SIG-M5 treated with dmso at 0.1 percent for 504 hours (cell line): ENCODE measurements around the gene RERE.

Source experiments
- DNase-seq: peaks from one replicate; lab custom pipeline; 2025; ENCODE audit not compliant: unreplicated experiment; lab: John Stamatoyannopoulos, UW

The RERE gene

DNA sequence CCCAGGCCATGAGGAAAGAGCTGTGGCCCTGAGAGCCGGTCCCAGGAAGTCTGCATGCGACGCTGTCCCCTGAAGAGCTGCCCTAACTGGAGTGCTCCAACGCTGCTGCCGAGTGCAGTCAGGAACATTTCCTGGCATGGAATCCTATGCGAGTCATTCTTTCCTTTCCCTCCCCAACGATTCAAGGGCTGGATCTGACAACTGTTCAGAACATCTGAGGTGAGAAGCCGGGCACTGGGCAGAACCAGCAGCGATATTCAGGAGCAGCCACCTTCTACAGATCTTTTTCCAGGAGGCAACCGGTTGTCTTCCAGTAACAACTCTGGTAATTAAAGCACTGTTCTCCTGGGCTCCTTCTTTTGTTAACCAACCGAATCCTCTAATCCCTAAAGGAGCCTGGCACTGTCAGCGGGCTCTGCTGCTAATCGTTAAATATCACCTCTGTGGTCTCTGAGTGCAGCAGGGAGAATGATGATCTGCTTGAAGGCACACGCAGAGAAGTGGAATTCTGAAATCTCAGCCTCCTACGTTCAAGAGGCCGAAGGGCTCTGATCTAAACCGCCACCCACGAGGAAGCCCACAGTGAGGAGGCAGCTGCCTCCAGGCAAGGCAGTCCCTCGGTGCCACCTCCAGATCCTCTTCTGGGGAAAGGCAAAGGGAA lies 443.7 kb downstream of the RERE start:
- DNase-seq, result no peak

DNA sequence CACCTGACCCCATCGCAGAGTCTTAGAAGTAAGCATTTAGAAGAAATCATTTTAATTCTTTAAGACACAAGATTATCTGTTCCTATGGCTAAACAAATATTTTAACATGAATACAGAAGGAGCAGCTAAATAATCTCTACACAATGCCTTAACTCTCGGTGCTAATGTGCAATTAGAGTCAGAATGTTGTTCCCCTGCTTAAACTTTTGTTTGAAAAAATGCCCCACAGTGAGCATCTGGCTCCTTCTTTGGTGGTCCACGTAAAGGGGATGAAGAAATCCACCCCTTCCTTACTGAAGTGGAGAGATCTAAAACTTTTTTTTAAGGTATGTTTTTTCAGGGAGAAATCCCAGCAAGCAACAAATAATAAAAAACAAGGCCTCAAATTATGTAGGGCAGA lies 444.3 kb downstream of the RERE start:
- no peak for DNase-seq

DNA sequence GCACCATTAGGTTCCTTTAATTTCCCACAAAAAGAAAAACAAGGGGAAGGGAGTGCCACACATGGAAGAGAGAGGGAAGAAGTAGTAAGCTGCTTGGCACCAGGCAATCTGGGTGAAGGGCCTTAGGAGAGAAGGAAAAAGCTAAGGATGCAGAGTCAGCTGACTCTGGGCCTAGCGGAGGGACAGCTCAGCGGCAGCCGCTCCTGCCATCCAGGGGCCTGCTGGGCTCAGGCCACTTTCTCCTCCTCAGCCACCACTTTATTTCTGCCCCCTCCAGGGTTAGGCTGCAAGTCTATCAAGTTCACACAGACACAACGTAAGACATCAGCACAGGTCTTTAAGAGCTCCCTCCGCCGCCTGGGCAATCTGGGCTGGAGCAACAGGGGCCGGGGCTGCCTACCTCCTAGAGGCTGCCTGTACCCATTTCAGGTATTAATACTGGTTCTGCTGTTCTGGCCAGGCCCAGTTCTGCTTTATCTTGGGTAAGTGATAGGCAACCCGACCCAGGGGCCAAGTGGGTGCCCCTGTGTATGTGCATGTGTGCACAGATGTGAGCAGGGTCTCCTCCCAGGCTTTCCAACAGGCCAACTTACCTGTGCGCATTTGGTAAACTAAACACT lies 446.0 kb downstream of the RERE start:
- DNase-seq, result no peak

DNA sequence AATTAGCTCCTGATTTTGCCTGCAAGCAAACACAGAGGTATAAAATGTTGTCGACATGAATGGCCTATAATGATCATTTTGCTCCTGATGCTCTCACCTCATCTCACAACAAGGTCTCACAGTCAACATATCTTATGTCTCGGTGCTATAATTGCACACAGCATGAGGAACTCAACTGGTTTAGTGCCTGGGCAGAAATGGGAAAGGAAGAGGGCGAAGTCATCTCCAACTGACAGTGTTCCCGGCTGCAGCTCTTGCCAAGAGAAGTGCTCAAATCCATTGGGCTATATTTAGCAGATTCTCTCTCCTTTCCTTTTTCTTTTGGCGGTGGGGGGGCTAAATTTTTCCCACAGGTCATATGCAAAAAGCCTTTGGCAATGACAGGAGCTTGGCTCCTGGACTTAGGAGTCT lies 446.5 kb downstream of the RERE start:
- no peak for DNase-seq

DNA sequence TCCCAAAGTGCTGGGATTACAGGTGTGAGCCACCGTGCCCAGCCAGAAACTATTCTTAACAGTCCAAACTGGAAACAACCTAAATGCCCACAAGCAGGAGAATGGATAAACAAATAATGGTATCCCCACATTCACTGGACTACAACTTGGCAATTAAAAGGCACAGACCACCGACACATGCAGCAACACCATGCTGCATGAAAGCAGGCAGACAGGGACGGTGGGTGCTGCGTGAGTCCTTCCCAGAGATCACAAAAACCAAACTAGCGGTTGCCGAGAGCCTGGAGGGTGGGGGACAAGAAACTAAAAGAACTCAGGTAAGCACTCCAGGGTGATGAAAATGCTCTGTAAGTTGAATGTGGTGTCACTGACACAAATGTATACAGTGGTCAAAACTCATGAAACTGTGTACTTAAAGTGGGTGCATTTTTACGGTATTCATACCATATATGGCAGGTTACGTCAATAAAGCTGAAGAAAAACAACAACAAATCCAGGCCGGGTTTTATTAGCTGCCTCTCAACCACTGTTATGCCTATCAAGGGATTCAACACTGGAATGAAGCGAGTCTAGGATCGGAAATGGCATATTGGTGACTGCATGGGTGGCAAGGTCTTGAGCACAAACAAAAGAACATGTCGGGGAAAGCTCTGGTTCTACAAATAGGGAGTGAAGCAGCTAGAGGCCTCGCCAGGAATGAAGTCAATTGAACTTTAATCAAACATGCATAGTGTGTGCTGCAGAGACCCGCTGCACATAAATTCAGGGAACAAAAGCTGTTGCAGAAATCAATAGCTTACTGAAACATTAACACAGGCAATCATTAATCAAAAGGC lies 447.2 kb downstream of the RERE start:
- no peak for DNase-seq

DNA sequence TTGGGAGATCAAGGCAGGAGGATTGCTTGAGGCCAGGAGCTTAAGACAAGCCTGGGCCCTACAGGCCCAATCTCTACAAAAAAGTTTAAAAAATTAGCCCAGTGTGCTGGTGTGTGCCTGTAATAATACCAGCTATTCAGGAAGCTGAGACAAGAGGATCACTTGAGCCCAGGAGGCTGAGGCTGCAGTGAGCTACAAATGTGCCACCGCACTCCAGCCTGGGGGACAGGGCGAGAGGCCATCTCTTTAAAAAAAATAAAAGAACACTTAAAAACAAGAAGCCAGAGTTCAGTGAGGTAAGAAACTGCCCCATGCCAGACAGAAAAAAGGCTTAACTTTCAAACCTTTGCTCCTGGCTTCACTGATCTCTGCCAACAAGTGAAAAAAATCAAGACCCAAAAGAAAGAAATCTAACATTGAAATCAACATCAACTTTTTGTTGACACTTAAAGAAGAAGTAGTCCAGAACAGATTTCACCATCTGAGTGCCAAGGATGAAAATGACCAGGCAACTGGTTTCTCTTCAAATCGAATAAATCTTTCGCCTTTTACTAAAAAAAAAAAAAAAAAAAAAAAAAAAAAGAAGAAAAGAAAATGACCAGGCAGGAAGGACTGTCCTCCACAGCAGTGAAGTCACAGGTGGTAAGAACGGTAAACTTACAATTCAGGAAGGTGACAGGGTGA lies 448.3 kb downstream of the RERE start:
- DNase-seq, result no peak

DNA sequence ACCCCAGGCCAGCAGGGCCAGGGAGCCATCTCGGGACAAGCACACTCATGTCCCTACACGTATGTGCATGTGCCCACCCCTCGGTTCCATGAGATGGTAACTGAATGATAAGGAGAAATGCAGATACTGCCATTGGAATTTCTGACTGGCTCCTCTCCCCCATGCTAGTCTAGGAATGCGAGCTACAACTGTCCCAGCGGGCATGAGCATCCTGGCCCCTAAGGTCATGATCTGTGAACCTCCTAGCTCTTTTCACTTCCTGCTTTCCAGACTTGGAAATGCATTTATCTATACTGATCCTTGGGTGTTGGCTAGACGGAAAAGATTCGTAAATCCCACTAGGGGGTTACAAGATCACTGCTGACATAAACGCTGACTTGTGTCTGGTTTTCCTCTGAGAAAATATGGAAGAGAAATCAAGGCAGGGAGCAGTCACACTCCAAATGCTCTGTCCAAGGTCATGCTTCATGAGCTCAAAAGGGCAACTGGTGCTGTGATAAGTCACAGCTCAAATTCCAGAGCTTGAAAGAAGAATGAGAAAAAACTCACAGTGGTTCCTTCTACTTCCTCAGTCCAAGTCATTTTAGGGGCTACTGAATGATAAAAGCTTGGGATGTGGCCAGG lies 449.8 kb downstream of the RERE start:
- DNase-seq, result no peak

DNA sequence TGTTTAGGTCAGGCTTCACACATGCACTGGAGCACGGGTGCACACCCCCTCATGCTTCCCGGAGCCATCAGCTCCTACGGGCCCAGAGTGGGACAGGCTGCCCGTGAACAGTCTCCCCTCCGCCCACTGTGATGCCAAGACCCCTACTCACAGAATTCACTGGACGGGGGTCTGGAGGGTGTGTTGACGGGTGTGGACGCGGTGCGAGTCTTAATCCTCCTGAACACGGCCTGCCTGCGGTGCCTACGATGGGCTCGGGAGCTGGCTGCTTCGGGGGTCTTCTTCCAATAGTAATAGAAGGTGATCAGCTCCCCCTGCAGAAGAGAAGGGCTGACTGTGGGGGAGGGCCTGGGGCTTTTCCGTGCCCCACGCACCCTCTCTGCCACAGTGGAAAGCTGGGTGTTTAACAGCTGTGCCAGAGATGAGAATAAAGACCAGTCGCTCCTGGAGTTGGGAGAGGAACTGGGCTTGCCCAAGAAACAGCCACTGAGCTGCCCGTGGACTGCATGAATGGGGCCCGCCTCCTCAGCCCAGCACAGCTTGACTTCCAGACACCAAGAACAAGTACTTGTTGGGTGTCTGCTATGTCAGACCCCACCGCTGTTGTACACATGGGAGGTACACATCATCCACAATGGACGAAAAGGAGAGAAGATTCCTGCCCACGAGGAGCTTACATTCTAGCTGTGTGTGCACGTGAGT lies 451.6 kb downstream of the RERE start:
- no peak for DNase-seq

DNA sequence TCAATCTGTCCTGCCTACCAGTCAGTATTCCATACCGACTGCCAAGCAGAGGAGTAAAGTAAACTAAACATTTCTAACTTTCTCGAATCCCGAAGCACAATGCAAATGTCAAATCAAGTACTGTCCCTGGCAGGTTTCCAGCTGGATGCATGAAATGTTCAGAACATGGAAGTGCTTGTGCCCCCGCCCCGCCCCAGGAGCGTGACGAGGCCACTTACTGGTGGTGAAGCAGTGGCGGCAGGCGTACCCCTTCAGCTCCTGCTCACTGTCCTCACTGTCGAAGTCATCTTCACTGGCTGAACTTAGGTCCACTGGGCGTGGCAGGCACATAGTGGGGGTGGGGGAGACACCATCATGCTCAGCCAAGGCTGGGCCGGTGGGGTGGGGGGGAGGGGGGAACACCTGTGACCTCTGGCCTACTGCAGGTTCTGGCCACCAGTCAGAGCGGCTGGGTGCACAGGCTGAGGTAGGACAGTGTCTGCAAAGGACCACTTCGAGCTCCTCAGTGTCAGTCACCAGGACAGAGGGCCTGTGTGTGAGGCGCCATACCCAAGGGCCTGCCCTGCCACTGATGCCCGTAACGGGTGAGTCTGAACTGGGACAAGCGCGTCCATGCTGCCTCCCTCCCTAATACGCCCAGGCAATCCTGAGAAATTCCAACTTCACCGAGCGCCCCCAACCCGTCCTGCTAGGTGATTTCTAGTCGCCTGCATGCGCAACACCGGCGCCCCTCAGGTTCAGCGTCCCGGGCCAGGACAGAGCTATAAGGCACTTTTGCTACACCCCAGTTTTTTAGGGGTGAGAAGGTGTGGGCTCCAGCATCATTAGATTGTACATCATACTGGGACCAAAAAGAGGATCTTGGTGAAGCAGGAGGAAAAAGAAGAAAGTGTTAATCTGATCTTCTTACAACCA lies 452.7 kb downstream of the RERE start:
- DNase-seq, result no peak

DNA sequence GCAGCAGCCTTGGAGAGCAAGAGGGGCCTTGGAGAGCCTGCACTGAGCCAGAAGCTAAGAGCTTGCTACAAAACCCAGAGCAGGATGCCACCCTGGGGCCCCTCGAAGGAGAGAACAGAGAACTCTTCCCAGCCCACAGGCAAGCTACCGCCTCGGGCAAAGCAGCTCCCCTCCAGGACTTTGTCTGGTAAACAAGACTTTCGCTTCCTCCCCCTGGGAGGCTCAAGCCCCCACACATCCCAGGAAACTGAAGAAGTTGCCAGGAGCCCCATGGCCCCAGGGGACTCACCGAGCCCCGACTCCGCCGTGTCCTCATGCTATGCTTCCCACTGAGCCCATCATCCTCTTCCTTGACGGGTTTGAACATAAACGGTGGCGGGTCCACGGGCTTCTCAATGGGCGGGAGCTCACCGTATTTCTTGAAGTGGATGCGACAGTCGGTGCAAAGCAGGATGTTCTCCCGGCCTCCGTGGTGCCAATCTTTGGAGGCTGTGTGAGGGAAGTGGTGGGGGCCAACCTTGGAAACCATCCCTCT lies 453.6 kb downstream of the RERE start:
- DNase-seq, result no peak

DNA sequence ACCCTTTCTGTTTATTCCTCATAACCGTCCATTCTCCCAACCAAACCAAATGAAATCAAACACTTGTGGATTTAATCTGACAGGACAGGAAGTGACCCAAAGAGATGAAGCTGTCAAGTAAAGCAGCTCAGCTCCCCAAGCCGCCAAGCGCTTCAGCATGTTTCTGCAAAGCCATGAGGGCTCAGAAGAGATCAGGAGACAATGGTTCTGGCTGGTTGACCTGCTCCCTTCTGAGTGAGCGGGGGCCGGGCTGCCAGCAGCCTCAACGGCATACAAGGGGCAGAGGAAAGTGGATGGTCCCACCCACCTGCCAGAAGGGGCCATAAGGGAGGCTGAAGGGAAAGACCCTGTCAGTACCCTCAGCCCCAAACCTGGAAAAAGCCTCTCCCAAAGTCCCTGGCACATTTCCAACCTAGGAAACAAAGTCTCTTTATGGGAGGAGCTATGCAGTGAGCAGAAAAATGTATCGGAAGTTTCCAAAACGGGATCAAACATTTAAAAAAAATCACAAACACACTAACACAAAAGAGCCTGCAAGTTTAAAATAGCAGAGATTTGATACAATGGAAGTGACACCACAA lies 454.2 kb downstream of the RERE start:
- DNase-seq, result no peak

DNA sequence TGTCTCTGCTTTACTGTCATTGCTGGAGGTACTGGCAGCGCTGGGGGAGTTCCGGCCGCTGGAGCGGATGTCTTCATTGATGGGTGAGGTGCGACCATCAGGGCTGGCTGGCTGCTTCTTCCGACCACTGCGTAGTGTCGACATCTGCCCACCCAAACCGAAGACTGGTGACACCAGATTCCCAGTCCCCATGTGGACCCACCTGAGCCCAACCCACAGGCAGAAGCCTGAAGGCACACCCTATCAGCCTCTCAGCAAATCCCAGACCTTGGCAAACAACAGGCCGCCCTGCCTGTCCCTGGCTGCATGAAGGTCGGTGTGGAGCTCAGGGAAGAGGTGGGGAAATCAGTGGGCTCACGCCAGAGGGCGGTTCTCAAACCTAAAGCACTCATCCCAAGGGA lies 454.7 kb downstream of the RERE start:
- no peak for DNase-seq

DNA sequence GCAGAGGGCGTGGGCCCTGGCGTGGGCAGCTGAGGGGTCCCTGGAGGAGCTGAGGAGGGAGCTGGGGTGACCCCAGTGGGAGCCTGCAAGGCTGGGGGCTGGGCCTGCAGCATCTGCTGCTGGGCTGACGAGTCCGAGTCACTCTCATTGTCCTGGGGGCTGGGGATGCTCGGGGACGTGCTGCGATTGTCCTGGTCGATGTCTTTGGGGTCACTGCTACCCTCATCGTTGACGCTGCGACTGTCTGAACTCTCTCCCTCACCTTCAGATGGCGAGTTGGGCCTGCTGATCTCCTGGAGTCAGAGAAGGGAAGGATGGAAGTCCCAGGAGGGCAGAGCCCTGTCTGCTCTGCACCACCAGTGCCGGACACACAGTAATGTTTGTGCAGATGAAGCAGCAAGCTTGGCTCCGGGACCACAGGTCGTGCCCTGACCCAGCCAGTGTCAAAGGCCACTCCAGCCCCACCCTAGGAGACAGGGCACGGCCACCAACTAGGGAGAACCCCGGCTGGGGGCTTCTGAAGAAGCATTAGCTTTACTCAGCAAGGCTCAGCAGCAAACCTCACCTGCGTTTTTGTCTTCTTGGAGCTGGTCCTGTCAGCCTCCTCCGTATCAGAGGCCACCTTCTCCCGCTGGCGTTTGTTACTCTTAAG lies 456.1 kb downstream of the RERE start:
- DNase-seq, result no peak

DNA sequence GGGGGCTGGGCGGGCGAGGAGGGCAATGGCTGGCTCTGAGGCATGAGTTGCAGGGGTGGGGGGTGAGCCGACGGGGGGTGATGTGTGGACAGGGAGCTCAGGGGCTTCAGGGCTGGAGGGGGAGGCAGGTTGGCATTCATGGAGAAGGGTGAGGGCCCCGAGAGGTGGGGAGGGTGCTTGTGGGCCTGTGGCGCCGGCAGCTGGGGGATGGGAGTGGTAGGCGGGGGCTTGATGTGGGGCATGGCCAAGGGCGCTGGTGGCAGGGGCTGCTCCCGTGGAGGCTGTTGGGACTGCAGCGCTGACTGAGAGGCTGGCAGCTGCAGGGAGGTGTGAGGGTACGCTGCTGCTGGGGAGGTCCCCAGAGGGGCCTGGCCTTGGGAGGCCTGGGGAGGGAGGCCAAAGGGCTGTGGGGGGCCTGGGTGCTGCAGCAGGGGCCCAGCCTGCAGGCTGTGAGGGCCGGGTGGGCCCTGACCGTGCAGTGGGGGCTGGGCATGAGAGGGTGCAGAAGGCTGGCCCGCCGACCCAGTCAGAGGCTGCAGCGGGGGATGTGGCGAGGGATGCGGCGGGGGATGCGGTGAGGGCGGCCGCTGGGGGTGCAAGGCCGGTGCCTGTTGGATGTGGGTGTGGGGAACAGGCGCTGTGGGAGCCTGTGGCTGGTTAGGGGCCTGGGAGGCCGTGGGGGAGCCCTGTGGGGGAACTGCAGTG lies 456.8 kb downstream of the RERE start:
- DNase-seq, result no peak

DNA sequence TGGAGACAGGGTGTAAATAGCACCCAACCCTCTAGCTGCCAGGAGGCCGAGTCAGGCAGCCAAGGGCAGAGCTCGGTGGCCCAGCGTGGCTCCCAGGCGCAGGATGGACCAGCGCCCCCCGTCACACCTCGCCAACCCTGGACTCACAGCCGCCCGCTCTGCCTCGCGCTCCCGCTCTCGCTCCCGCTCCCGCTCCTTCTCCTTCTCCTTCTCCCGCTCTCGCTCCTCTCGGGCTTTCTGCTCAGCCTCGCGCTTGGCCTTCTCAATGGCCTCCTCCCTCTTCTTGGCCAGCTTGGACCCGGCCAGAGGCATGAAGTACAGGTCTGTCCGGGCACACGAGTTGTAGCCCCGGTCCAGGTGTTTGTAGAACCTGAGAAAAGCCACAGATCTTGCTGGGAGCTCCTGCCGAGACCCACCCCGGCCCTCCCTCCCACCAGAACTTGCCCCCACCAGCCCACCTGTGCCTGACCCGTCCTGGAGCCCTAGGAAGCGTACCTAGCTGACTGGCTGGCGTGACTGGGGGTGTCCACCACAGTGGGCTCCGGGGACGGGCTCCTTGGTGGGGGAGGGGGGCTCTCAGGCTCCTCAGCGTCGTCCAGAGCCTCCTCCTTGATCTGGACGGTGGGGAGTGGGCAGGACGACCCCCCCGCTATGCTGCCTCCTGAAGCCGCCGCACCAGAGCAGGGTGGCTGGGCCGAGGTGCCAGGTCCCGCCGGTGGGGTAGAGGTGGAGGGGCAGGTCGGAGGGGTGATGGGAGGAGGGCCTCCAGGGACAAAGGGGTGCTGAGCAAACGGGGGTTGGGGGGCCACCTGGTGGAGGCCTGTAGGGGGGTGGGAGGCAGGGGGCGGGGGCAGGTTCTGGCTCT lies 457.6 kb downstream of the RERE start:
- no peak for DNase-seq

DNA sequence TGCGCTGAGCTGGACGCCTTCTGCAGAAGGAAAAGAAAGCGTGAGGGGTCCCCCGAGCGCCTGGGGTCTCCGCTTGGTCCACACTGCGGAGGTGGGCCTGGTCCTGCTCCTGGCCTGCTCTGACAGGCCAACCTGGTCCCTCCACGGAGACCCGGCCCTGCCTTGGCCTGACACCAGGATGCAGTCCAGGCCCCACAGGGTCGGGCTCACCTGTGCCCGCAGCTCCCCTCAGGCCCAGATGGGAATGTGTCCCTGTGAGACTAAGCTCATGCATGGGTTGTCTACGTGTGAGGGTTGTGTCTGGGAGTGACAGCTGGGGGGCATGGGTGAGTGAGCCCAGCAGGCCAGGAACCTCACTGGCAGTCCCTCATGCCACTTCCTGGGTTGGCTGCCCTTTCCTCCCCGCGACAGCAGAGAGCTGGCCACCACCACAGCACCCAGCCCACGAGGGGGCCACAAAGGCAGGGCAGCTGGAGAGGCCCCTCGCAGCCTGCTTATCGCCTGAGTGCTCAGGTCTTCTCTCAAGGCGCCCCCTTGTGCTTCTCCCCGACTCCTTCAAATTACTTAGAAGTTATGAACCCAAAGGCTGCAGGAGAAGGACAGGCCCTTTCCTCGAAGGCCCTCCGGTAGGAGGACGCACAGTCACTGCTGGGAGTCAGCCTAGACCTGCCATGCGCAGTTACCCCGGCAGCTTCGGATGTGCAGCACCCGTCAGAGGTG lies 458.4 kb downstream of the RERE start:
- no peak for DNase-seq
